OCI-LY7 (cell line): ENCODE results near the gene CWC25. TPM values are rescaled to one million over a fixed set of nuclear protein-coding genes. Genes with fewer than 3 reads are reported as not detected.

Experiments
- BruUV-seq: library from RNA; stranded (reverse); fragments of 400-500 nt; replicated peaks from 2 replicates; lab custom pipeline; 2021; lab: Mats Ljungman, UMichigan
- CTCF ChIA-PET: fragments of 300-600 bp; sonication (Branson Sonifier 250); formaldehyde crosslinking; loops from one replicate; lab custom pipeline; 2022; ENCODE audit warnings: antibody characterized with exemption; ENCODE audit not compliant: unreplicated experiment; lab: Charles Lee
- POLR2A ChIA-PET: fragments of 300-600 bp; sonication (Branson Sonifier 250); formaldehyde crosslinking; loops from one replicate; lab custom pipeline; 2022; ENCODE audit warnings: antibody characterized with exemption; lab: Charles Lee
- DNase-seq: peaks from one replicate; pipeline ENCODE4 v3.0.0-alpha.2; 2015; ENCODE audit warnings: low spot score
- H2AFZ ChIP-seq: fragments of 200-600 bp; sonication (generic), shearing (Covaris generic); 2 replicates; pipeline ENCODE4 v1.6.1; 2014; ENCODE audit warnings: mild to moderate bottlenecking, antibody characterized with exemption, low read length, moderate library complexity
- H3K27ac ChIP-seq: fragments of 200-600 bp; sonication (generic); 2 replicates; pipeline ENCODE4 v1.5.1; 2014; ENCODE audit warnings: mixed run types, low read depth, mild to moderate bottlenecking, moderate library complexity, low read length, inconsistent platforms; ENCODE audit not compliant: poor library complexity, severe bottlenecking
- H3K36me3 ChIP-seq: fragments of 200-600 bp; sonication (generic); 2 replicates; pipeline ENCODE4 v1.6.1; 2014; ENCODE audit warnings: mild to moderate bottlenecking, antibody characterized with exemption, low read length, moderate library complexity, mixed read lengths; ENCODE audit not compliant: insufficient read depth
- H3K4me1 ChIP-seq: fragments of 200-600 bp; sonication (generic); 2 replicates; pipeline ENCODE4 v1.5.1; 2014; ENCODE audit warnings: mild to moderate bottlenecking, low read length; ENCODE audit not compliant: insufficient read depth, poor library complexity, severe bottlenecking
- H3K4me2 ChIP-seq: fragments of 200-600 bp; sonication (generic); 2 replicates; pipeline ENCODE4 v1.6.1; 2014; ENCODE audit warnings: mild to moderate bottlenecking, low read length
- H3K4me3 ChIP-seq: fragments of 200-600 bp; sonication (generic); 2 replicates; pipeline ENCODE4 v1.5.1; 2014; ENCODE audit warnings: mild to moderate bottlenecking, low read depth, low read length; ENCODE audit not compliant: poor library complexity, severe bottlenecking
- H3K79me2 ChIP-seq: fragments of 200-600 bp; sonication (generic); 2 replicates; pipeline ENCODE4 v1.6.1; 2016; ENCODE audit warnings: low read depth, mild to moderate bottlenecking, low read length, moderate library complexity, mixed read lengths; ENCODE audit not compliant: insufficient read depth
- H3K9me2 ChIP-seq: fragments of 200-600 bp; sonication (generic); 2 replicates; pipeline ENCODE4 v1.6.1; 2016; ENCODE audit warnings: mild to moderate bottlenecking, low read length, mixed read lengths; ENCODE audit not compliant: insufficient read depth
- H3K9me3 ChIP-seq: fragments of 200-600 bp; sonication (generic); 2 replicates; pipeline ENCODE4 v1.6.1; 2014; ENCODE audit warnings: mild to moderate bottlenecking, mixed run types, low read length, mixed read lengths
- H4K20me1 ChIP-seq: fragments of 200-600 bp; sonication (generic); 2 replicates; pipeline ENCODE4 v1.6.1; 2014; ENCODE audit warnings: mild to moderate bottlenecking, antibody characterized with exemption, low read length, moderate library complexity, mixed read lengths; ENCODE audit not compliant: insufficient read depth
- EZH2phosphoT487 ChIP-seq: fragments of 200-600 bp; sonication (generic); IDR thresholded peaks from 2 replicates; pipeline ENCODE4 v1.6.1; 2018; ENCODE audit warnings: low read depth, borderline replicate concordance, mild to moderate bottlenecking, mixed run types, antibody characterized with exemption, low read length, moderate library complexity, mixed read lengths
- intact Hi-C: fragments of 100-400 bp; cut with micrococcal nuclease; formaldehyde crosslinking; loops from one replicate; pipeline ENCODE4 v1.10.0; 2022; ENCODE audit not compliant: unreplicated experiment
- total RNA-seq, 2 experiments: library from RNA; depleted of rRNA in 1 of 2; stranded (reverse); fragments of >200 nt in 1 of 2; shearing (Covaris generic) in 1 of 2; gene quantifications; 2 replicates each; pipeline ENCODE4 v1.2.3, GENCODE V29; 2014 to 2022
- TF ChIP-seq, protein P1 (sequence below): fragments of 200-600 bp; sonication (generic); conservative IDR thresholded peaks from 2 replicates; pipeline ENCODE4 v1.5.1; 2014; ENCODE audit warnings: mild to moderate bottlenecking, antibody characterized with exemption, low read length, moderate library complexity, mixed read lengths

Gene CWC25
- total RNA-seq, 2 experiments from 2014 or later: 22.2 to 26.8 TPM

GRCh38 chr17:38761612-38762011, 63.5 kb downstream of the CWC25 start:
- H3K4me1 ChIP-seq: no peaks in the 10 kb centered on the region
- no peak overlapping the region for H2AFZ ChIP-seq
- BruUV-seq: no TSS peak
- no peaks in the 10 kb centered on the region for H3K9me3 ChIP-seq
- peak; percentile 55 for DNase-seq
- H3K9me2 ChIP-seq: no peaks in the 10 kb centered on the region
- H3K79me2 ChIP-seq: no peaks in the 10 kb centered on the region
- intact Hi-C loops: no loop called here
- CTCF ChIA-PET: no interaction called here
- peaks cover 93% of the 10 kb centered on the region for H3K36me3 ChIP-seq
- H4K20me1 ChIP-seq: no peaks in the 10 kb centered on the region
- no peak overlapping the region for H3K4me3 ChIP-seq
- TF ChIP-seq, protein P1, sequence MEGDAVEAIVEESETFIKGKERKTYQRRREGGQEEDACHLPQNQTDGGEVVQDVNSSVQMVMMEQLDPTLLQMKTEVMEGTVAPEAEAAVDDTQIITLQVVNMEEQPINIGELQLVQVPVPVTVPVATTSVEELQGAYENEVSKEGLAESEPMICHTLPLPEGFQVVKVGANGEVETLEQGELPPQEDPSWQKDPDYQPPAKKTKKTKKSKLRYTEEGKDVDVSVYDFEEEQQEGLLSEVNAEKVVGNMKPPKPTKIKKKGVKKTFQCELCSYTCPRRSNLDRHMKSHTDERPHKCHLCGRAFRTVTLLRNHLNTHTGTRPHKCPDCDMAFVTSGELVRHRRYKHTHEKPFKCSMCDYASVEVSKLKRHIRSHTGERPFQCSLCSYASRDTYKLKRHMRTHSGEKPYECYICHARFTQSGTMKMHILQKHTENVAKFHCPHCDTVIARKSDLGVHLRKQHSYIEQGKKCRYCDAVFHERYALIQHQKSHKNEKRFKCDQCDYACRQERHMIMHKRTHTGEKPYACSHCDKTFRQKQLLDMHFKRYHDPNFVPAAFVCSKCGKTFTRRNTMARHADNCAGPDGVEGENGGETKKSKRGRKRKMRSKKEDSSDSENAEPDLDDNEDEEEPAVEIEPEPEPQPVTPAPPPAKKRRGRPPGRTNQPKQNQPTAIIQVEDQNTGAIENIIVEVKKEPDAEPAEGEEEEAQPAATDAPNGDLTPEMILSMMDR: peak; percentile 75
- no peak for TF ChIP-seq EZH2phosphoT487
- POLR2A ChIA-PET: interaction anchor here (0.6 to 0.7 kb wide), 3 partner anchors 26 to 55 kb away, joined by 3 to 4 read pairs (median 4); no protein-coding TSS in a partner anchor
- H3K4me2 ChIP-seq: no peak overlapping the region
- no peak overlapping the region for H3K27ac ChIP-seq

GRCh38 chr17:38753071-38753506, 72.0 kb downstream of the CWC25 start:
- DNase-seq: no peak
- POLR2A ChIA-PET: interaction anchor here (1.5 kb wide), 1 partner anchor 101 kb away, joined by 4 read pairs; the partner anchor contains the start of gene RPL23
- Histone ChIP-seq H2AFZ (peak overlapping the region; percentile 35; the same call in 1 of the 2 replicates), H3K9me3 (no peaks in the 10 kb centered on the region), H3K9me2 (no peaks in the 10 kb centered on the region), H3K4me3 (peak overlapping the region; percentile 79), H3K4me2 (peak overlapping the region; percentile 93), H3K4me1 (peaks cover 40% of the 10 kb centered on the region), H3K79me2 (peaks cover 22% of the 10 kb centered on the region), H3K36me3 (peaks cover 43% of the 10 kb centered on the region), H4K20me1 (no peaks in the 10 kb centered on the region), H3K27ac (peak overlapping the region; percentile 48)
- CTCF ChIA-PET: no interaction called here
- TF ChIP-seq, protein P1: no peak
- no peak for TF ChIP-seq EZH2phosphoT487
- TSS peak; percentile 81 for BruUV-seq
- intact Hi-C loops: loop anchor here (2.0 to 5.0 kb wide), 3 partner anchors 99 to 399 kb away; partner anchors contain the start of genes PLXDC1 and RPL23
